ENCODE results near the gene SEC24C. TPM values are rescaled to one million over a fixed set of nuclear protein-coding genes. Genes with fewer than 3 reads are reported as not detected.
"Not testable (repeated sequence)": the region's sequence is repeated elsewhere in the genome, so short reads cannot be mapped to it uniquely, and the experiment has no call there.

Gene SEC24C
- total RNA-seq, 1 donor from 2014 or later, result 119 TPM

- Mint-ChIP-seq H3K36me3 (ENCODE audit: low read depth) (peaks cover 43% of the 10 kb centered on the region), H3K4me1 (ENCODE audit: low read depth) (peaks cover 44% of the 10 kb centered on the region)
- intact Hi-C loops (cut with micrococcal nuclease), result loop anchor here (10.0 kb wide), 4 partner anchors 93 to 1333 kb away; partner anchors contain the start of genes CAMK2G and SAMD8
Observed at GRCh38 chr10:73781548-73781878, 37.3 kb downstream of the SEC24C start.

DNA sequence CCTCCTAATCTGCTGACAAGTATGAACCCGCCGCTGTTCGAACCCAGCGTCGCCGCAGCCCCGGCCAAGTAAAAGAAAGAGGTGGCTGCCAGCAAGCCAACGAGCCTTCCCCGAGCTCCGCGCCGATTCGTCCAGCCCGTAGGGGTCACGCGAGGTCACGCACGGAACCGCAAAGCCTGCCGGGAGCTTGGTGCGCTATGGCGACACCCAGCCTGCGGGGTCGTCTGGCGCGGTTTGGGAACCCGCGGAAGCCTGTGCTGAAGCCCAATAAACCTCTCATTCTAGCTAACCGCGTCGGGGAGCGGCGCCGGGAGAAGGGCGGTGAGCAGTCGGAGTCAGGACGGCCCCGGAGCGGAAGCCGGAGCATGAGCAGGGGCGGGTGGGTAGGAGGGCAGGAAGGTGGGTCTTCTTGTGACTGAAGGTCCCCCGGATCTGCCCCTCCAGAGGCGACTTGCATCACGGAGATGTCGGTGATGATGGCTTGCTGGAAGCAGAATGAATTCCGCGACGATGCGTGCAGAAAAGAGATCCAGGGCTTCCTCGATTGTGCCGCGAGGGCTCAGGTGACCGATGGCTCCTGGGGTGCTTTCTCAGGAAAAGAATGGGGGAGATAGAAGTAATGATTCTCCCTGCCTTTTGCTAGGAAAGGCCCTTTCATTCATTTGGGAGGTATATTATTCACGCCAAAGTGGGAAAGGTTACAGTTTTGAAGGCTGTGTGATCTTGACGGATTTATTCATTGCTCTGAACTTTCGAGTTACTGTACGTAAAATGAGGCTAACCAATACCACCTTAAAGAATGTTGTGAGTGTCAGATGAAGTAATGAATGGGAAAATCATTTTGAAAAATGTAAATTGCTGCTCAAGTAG lies 37.9 kb downstream of the SEC24C start, which contains the start of gene CHCHD1:
Gene CHCHD1, plus strand, starts transcription at position 170 of the 870 bp plus-strand sequence. Its CDS starts 28 bp downstream, at position 198.
- no peaks in the 10 kb centered on the region for H3K9me3 Mint-ChIP-seq
- peak within 1 kb of the TSS; percentile 99 for H3K27ac Mint-ChIP-seq
- H3K4me3 Mint-ChIP-seq (ENCODE audit: low read depth), result peak within 1 kb of the TSS; percentile 99
- intact Hi-C loops (cut with micrococcal nuclease), result loop anchor here (10.0 kb wide), 4 partner anchors 93 to 1333 kb away; partner anchors contain the start of genes CAMK2G and SAMD8
- H3K36me3 Mint-ChIP-seq (ENCODE audit: low read depth), result peaks cover 39% of the 10 kb centered on the region
- peaks cover 43% of the 10 kb centered on the region for H3K4me1 Mint-ChIP-seq (ENCODE audit: low read depth)
- DNase-seq (ENCODE audit: low spot score), result peak; percentile 91
- H3K27me3 Mint-ChIP-seq (ENCODE audit: low read depth), result no peaks in the 10 kb centered on the region

More at GRCh38 chr10:73781548-73781878, 37.3 kb downstream of the SEC24C start:
- Mint-ChIP-seq H3K27me3 (ENCODE audit: low read depth) (no peaks in the 10 kb centered on the region), H3K4me3 (ENCODE audit: low read depth) (peak overlapping the region; percentile 99), H3K9me3 (no peaks in the 10 kb centered on the region), H3K27ac (peak overlapping the region; percentile 99)
- no peak for DNase-seq (ENCODE audit: low spot score)

- DNase-seq (ENCODE audit: low spot score), result no peak
- intact Hi-C loops (cut with micrococcal nuclease), result loop anchor here (10.0 kb wide), 4 partner anchors 92 to 1332 kb away; partner anchors contain the start of genes CAMK2G and SAMD8
- Mint-ChIP-seq H3K4me3 (ENCODE audit: low read depth) (peak overlapping the region; percentile 99), H3K27ac (peak overlapping the region; percentile 99), H3K27me3 (ENCODE audit: low read depth) (no peaks in the 10 kb centered on the region), H3K9me3 (no peaks in the 10 kb centered on the region), H3K4me1 (ENCODE audit: low read depth) (peaks cover 43% of the 10 kb centered on the region), H3K36me3 (ENCODE audit: low read depth) (peaks cover 33% of the 10 kb centered on the region)
Observed at GRCh38 chr10:73782749-73783085, 38.5 kb downstream of the SEC24C start.

DNA sequence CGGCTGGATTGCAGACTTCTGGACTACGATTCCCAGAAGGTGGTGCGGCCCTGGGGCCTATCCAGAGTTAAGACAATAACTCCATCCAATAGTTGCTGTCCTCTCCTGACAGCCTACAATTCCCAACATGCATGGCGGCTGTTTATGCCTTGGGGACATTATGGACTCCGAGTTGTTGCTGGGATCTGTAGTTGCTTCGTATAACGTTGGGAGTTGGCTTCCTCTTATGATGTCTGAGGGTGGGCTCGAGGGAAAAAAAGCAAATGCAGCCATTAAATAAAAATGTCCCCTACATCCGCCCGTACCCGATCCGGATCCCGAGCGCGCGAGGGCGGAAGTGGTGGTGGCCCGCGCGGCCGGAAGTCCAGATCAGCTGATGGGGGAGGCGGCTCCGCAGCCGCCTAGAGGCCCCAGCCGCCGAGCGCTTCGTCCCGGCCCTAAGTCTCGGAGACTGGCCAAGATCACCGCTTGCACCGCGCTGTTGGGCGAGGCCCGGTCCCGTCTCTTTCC lies 41.1 kb downstream of the SEC24C start, which contains the start of gene ZSWIM8:
Gene ZSWIM8, plus strand, starts transcription at position 396 of the 510 bp plus-strand sequence. CDS start 273 bp downstream, outside the sequence.
- intact Hi-C loops (cut with micrococcal nuclease), result loop anchor here (1.0 to 10.0 kb wide), 9 partner anchors 13 to 1330 kb away; partner anchors contain the start of genes CAMK2G, DNAJC9, NDST2 and SAMD8
- Mint-ChIP-seq H3K9me3 (no peaks in the 10 kb centered on the region), H3K4me3 (ENCODE audit: low read depth) (peak within 1 kb of the TSS; percentile 92), H3K4me1 (ENCODE audit: low read depth) (peaks cover 35% of the 10 kb centered on the region), H3K27ac (peak within 1 kb of the TSS; percentile 91), H3K27me3 (ENCODE audit: low read depth) (no peaks in the 10 kb centered on the region), H3K36me3 (ENCODE audit: low read depth) (peaks cover 27% of the 10 kb centered on the region)
- peak; percentile 80 for DNase-seq (ENCODE audit: low spot score)

DNA sequence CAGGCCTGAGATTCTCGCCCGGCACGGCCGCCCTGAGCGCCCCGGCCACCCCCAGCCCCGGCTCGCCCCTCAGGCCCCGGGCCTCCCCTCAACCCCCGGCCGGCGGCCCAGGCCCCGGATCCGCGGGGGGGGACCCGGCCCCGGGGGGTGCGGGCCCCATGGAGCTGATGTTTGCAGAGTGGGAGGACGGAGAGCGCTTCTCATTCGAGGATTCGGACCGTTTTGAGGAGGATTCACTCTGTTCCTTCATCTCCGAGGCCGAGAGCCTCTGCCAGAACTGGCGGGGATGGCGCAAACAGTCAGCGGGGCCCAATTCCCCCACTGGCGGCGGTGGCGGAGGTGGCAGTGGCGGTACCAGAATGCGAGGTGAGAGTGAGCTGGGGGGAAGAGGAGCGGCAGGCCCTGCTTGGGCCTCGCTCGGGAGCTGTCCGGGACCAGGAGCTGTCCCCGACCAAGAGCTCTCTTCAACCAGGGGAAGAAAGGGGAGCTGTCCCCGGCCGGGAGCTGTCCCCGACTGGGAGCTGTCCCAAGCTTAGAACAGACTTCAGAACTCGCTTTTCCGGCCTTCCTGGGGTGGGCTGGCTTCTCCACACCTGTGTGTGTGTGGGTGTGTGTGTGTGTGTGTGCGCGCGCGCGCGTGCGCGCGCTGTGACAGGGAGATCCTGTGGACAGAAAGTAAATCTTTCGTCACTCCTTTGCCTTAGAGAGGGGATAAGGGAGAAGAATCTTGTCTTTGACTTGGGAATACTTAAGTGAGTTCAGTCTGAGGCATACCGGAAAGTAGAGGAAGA lies 41.7 kb downstream of the SEC24C start:
- peak overlapping the region; percentile 91 for H3K27ac Mint-ChIP-seq
- DNase-seq (ENCODE audit: low spot score), result peak; percentile 42
- peaks cover 29% of the 10 kb centered on the region for H3K4me1 Mint-ChIP-seq (ENCODE audit: low read depth)
- no peaks in the 10 kb centered on the region for H3K9me3 Mint-ChIP-seq
- intact Hi-C loops (cut with micrococcal nuclease), result loop anchor here (1.0 to 10.0 kb wide), 9 partner anchors 14 to 1329 kb away; partner anchors contain the start of genes CAMK2G, DNAJC9, NDST2 and SAMD8
- H3K27me3 Mint-ChIP-seq (ENCODE audit: low read depth), result no peaks in the 10 kb centered on the region
- H3K36me3 Mint-ChIP-seq (ENCODE audit: low read depth), result peaks cover 26% of the 10 kb centered on the region
- peak overlapping the region; percentile 92 for H3K4me3 Mint-ChIP-seq (ENCODE audit: low read depth)

GRCh38 chr10:73786512-73786885 lies 42.3 kb downstream of the SEC24C start:
- Mint-ChIP-seq H3K9me3 (no peaks in the 10 kb centered on the region), H3K27ac (peak overlapping the region; percentile 75), H3K27me3 (ENCODE audit: low read depth) (no peaks in the 10 kb centered on the region), H3K4me3 (ENCODE audit: low read depth) (peak overlapping the region; percentile 92), H3K36me3 (ENCODE audit: low read depth) (peaks cover 31% of the 10 kb centered on the region), H3K4me1 (ENCODE audit: low read depth) (peaks cover 29% of the 10 kb centered on the region)
- DNase-seq (ENCODE audit: low spot score), result no peak
- intact Hi-C loops (cut with micrococcal nuclease), result loop anchor here (10.0 kb wide), 4 partner anchors 88 to 1328 kb away; partner anchors contain the start of genes CAMK2G and SAMD8

DNA sequence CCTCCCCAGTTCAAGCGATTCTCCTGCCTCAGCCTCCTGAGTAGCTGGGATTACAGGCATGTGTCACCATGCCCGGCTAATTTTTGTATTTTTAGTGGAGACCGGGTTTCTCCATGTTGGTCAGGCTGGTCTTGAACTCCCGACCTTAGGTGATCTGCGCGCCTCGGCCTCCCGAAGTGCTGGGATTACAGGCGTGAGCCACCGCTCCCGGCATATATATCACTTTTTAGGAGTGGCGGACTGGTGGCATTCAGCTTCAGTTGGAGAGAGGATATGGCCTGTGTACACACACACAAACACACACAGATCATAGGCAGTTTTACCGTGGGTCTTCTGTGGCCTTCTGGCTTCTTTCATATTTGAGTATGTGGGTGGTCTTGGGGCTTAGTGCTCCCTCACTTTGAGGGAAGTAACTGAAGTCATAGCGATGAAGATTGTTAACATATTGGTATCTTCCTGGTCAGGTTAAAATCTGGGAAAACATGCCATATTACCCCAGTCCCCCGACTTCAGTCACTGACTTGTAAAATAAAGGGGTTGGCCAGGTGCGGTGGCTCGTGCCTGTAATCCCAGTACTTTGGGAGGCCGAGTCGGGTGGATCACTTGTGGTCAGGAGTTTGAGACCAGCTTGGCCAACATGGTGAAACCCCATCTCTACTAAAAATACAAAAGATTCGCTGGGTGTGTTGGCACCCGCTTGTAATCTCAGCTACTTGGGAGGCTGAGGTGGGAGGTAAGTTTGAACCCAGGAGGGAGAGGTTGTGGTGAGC lies 43.0 kb downstream of the SEC24C start:
- DNase-seq (ENCODE audit: low spot score); H3K27me3 Mint-ChIP-seq (ENCODE audit: low read depth); H3K27ac Mint-ChIP-seq; H3K9me3 Mint-ChIP-seq: not testable (repeated sequence)
- H3K4me1 Mint-ChIP-seq (ENCODE audit: low read depth), result peaks cover 27% of the 10 kb centered on the region
- intact Hi-C loops (cut with micrococcal nuclease), result loop anchor here (10.0 kb wide), 4 partner anchors 88 to 1328 kb away; partner anchors contain the start of genes CAMK2G and SAMD8
- peak overlapping the region; percentile 47 for H3K4me3 Mint-ChIP-seq (ENCODE audit: low read depth)
- H3K36me3 Mint-ChIP-seq (ENCODE audit: low read depth), result peaks cover 28% of the 10 kb centered on the region

- peaks cover 37% of the 10 kb centered on the region for H3K36me3 Mint-ChIP-seq (ENCODE audit: low read depth)
- peaks cover 14% of the 10 kb centered on the region for H3K4me1 Mint-ChIP-seq (ENCODE audit: low read depth)
- no peaks in the 10 kb centered on the region for H3K9me3 Mint-ChIP-seq
- no peak overlapping the region for H3K27ac Mint-ChIP-seq
- no peak overlapping the region for H3K4me3 Mint-ChIP-seq (ENCODE audit: low read depth)
- intact Hi-C loops (cut with micrococcal nuclease), result loop anchor here (10.0 kb wide), 4 partner anchors 86 to 1326 kb away; partner anchors contain the start of genes CAMK2G and SAMD8
- no peaks in the 10 kb centered on the region for H3K27me3 Mint-ChIP-seq (ENCODE audit: low read depth)
- DNase-seq (ENCODE audit: low spot score), result no peak
Observed at GRCh38 chr10:73788864-73789658, 44.9 kb downstream of the SEC24C start.

GRCh38 chr10:73789659-73790055 lies 45.5 kb downstream of the SEC24C start:
- H3K27me3 Mint-ChIP-seq (ENCODE audit: low read depth), result no peaks in the 10 kb centered on the region
- no peak overlapping the region for H3K27ac Mint-ChIP-seq
- H3K9me3 Mint-ChIP-seq, result no peaks in the 10 kb centered on the region
- H3K4me1 Mint-ChIP-seq (ENCODE audit: low read depth), result peaks cover 14% of the 10 kb centered on the region
- no peak overlapping the region for H3K4me3 Mint-ChIP-seq (ENCODE audit: low read depth)
- DNase-seq (ENCODE audit: low spot score), result no peak
- H3K36me3 Mint-ChIP-seq (ENCODE audit: low read depth), result peaks cover 43% of the 10 kb centered on the region
- intact Hi-C loops (cut with micrococcal nuclease), result loop anchor here (10.0 kb wide), 4 partner anchors 85 to 1325 kb away; partner anchors contain the start of genes CAMK2G and SAMD8

DNA sequence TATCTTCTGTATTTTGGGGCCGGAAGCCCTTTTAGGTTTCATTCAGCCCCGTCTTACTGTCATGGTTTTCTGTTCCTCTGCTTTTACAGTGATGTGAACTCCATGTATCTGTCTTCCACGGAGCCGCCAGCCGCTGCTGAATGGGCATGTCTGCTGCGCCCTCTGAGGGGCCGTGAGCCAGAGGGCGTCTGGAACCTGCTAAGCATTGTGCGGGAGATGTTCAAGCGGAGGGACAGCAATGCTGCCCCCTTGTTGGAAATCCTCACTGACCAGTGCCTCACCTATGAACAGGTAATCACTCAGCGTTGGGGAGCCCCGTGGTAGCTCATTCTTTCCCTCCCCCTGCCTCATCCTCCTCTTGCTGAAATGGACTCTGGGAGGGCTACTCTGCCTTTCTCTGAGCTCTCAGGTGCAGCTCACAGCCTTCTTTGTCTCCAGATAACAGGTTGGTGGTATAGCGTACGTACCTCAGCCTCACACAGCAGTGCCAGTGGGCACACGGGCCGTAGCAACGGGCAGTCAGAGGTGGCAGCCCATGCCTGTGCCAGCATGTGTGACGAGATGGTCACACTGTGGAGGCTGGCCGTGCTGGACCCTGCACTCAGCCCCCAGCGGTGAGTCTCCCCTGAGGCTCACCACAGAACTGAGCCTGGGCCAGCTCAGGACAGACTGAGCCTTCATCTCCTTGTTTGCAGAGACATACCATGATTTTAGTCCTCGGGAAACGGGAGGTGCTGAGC lies 46.9 kb downstream of the SEC24C start:
- peaks cover 10% of the 10 kb centered on the region for H3K4me1 Mint-ChIP-seq (ENCODE audit: low read depth)
- H3K36me3 Mint-ChIP-seq (ENCODE audit: low read depth), result peaks cover 53% of the 10 kb centered on the region
- DNase-seq (ENCODE audit: low spot score), result no peak
- no peaks in the 10 kb centered on the region for H3K27me3 Mint-ChIP-seq (ENCODE audit: low read depth)
- no peak overlapping the region for H3K4me3 Mint-ChIP-seq (ENCODE audit: low read depth)
- no peak overlapping the region for H3K27ac Mint-ChIP-seq
- intact Hi-C loops (cut with micrococcal nuclease), result no loop called here
- H3K9me3 Mint-ChIP-seq, result no peaks in the 10 kb centered on the region

Data from activated T-helper 2 cell treated with anti-CD3 and anti-CD28 coated beads, Interferon-gamma antibody, Interleukin-2, Interleukin-4, amounts not matched to agents 10 μg/mL and 5 μg/mL and 100 μg/mL, durations not matched to agents 14 hours and 24 hours and 36 hours (primary cell).